SK-N-MC (cell line): ENCODE measurements around the gene KHNYN.

ENCODE experiments used
- EZH2 ChIP-seq: fragments of 200-600 bp; sonication (generic); IDR thresholded peaks from one replicate; pipeline ENCODE4 v1.6.1; 2017; ENCODE audit warnings: antibody characterized with exemption
- FOXP2 ChIP-seq: optimal IDR thresholded peaks from 2 replicates; pipeline ENCODE3; 2011; ENCODE audit warnings: mild to moderate bottlenecking, moderate library complexity; ENCODE audit not compliant: insufficient read depth; ENCODE audit errors: extremely low read length, control extremely low read depth
- POLR2AphosphoS5 ChIP-seq: IDR thresholded peaks from 2 replicates; pipeline ENCODE4 v1.6.1; 2012; ENCODE audit warnings: mild to moderate bottlenecking, low read depth, low read length, borderline replicate concordance

GRCh38 chr14:24440606-24441399 lies 11.0 kb downstream of the KHNYN start:
- no peak for TF ChIP-seq POLR2AphosphoS5
- TF ChIP-seq EZH2 = no peak
- no peak for TF ChIP-seq FOXP2
